Activated naive CD4-positive, alpha-beta T cell treated with anti-CD3 and anti-CD28 coated beads, Interleukin-2, amount 50 U/mL, for 24 hours (primary cell): ENCODE results near the gene GRID1.

Experiments used
- H3K27ac Mint-ChIP-seq: one replicate; pipeline ENCODE4 v1.8.0; 2021; ENCODE audit warnings: mild to moderate bottlenecking, mixed read lengths
- H3K27me3 Mint-ChIP-seq: one replicate; pipeline ENCODE4 v1.8.0; 2021; ENCODE audit warnings: mixed read lengths
- H3K36me3 Mint-ChIP-seq: one replicate; pipeline ENCODE4 v1.8.0; 2021; ENCODE audit warnings: mixed read lengths
- H3K4me1 Mint-ChIP-seq: one replicate; pipeline ENCODE4 v1.8.0; 2021; ENCODE audit warnings: mixed read lengths
- H3K4me3 Mint-ChIP-seq: one replicate; pipeline ENCODE4 v1.8.0; 2021; ENCODE audit warnings: mild to moderate bottlenecking, mixed read lengths
- H3K9me3 Mint-ChIP-seq: one replicate; pipeline ENCODE4 v1.8.0; 2021; ENCODE audit warnings: mixed read lengths

GRID1 gene

DNA sequence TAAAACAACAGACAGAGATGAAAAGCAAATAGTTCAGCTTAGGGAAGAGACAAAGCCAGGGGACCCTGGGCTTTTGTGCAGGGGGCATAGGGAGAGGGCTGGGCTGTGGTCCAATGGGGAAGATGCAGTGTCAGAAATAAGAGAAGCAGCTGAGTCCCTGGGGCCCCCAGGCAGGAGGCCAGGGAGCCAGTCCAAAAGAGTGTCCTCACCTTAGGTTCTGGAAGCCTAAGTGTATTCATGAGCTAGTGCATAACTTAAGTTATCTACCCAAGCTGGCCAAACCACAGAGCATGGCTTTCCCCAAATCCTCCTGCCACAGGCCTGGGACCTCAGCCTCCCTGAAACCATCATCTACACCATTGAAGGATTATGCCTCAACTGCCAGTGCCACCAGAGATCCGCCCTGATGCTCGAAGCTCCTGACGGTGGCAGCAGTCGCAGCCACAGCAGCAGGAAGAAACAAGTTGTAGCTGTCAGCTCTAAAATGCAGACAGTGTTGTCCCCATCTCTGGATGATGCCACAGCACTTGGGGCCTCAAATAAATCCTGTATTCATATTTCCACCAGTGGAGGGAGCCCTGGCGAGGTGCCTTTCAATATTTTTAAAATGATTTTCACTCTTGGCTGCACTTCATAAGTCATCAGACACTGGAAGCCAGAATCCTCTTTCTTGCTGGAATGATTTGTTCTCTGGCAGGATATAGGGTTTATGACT is 574.6 kb downstream of the GRID1 start:
- no peaks in the 10 kb centered on the region for H3K36me3 Mint-ChIP-seq
- peaks cover 6% of the 10 kb centered on the region for H3K27me3 Mint-ChIP-seq
- no peak overlapping the region for H3K4me3 Mint-ChIP-seq
- H3K4me1 Mint-ChIP-seq, result peaks cover 8% of the 10 kb centered on the region
- H3K27ac Mint-ChIP-seq, result no peak overlapping the region
- no peaks in the 10 kb centered on the region for H3K9me3 Mint-ChIP-seq

DNA sequence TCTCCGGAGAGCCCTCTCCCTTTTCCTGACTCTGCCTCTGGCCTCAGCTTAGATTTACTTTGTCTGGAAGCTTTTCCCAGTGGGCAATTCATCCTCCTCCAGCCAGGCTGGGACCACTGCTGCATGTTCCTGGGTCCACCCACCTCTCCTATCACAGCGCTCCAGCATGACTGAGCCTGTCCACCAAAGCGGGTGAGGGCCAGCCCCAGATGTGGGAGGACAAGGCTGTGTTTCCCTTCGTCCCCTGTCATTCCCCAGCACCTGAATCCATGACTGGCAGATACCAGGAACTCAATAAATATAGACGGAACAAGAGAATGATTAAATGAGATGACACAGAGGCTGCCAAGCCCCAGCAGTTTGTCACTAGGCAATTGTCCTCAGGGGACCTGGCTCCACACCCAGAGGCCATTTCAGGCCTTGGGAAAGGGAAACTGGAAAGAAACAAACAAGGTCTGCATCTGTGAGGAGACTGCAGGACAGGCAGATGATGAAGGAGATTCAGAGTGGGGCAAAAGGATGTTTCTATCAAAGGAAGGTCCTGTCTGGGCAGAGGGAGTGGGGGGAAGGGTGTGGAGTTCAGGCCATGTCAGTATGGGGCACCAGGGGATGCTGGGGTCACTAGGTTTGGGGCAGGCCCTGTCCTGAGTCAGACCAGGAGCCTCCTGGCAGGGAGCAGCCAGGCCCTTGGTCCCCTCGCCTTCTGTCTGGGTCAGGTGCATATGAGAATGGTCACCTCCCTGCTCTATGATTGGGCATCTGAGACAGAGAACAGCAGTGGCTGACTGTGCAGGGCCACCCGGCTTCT is 576.4 kb downstream of the GRID1 start:
- H3K27ac Mint-ChIP-seq, result no peak overlapping the region
- H3K4me3 Mint-ChIP-seq, result no peak overlapping the region
- no peaks in the 10 kb centered on the region for H3K27me3 Mint-ChIP-seq
- H3K9me3 Mint-ChIP-seq, result no peaks in the 10 kb centered on the region
- no peaks in the 10 kb centered on the region for H3K4me1 Mint-ChIP-seq
- no peaks in the 10 kb centered on the region for H3K36me3 Mint-ChIP-seq

DNA sequence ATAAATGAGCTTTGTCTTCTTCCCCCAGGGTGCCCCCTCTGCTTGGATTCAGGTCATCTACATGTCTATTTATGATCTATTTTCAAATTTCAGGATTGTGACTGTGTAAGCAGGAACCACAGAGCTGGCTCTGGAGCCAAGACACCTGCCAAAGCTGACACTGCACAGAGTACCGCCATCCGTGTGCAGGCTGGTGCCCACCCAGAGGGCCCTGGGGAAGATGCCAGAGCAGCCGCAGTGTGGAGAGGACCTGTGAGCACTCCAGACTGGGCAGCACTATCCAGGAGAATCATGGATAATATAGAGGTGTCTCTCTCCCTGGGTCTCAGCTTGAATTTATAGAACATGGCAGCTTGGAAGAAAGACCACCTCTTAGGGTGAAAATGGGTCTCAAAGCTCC is 577.5 kb downstream of the GRID1 start:
- no peaks in the 10 kb centered on the region for H3K4me1 Mint-ChIP-seq
- H3K4me3 Mint-ChIP-seq, result no peak overlapping the region
- H3K36me3 Mint-ChIP-seq, result no peaks in the 10 kb centered on the region
- H3K9me3 Mint-ChIP-seq, result no peaks in the 10 kb centered on the region
- H3K27ac Mint-ChIP-seq, result no peak overlapping the region
- no peaks in the 10 kb centered on the region for H3K27me3 Mint-ChIP-seq

DNA sequence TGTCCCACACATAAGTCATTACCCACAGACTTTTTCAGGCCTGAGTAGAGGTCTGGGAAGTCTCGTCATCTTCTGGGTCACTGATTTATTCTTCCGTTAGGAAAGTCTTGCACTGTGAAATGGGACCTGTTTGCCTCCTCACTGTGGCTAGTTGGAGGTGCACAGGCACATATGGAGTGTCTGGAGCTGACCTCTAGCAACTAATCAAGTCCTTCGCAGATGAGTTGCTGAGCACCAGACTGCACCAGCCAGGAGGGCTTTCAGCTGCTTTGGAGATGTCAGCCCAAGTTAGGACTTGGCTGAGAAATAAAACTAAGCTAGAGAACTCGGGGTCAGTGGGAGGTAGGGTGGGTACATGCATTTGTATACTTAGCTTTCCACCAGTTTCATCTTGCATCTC is 578.0 kb downstream of the GRID1 start:
- Mint-ChIP-seq H3K27me3 (no peaks in the 10 kb centered on the region), H3K4me3 (no peak overlapping the region), H3K9me3 (no peaks in the 10 kb centered on the region), H3K4me1 (no peaks in the 10 kb centered on the region), H3K27ac (no peak overlapping the region), H3K36me3 (no peaks in the 10 kb centered on the region)

DNA sequence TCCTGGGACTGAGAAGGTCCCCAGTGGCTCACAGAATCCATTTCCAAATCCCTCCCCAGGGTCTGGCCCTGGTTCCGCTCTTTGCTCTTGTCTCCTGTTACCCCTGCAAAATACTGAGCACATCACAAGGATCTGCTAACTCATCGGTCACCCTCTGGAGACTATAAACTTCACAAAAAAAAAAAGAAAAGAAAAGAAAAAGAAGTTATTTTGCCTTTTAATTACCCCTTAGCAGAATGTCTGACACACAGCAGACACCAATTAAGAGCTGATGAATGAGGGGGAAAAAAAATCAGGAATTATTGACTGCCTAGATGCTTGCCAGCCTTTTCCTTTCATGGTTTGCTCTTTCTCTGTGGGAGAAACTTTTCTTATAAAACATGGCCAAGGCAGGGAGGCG is 578.7 kb downstream of the GRID1 start:
- no peaks in the 10 kb centered on the region for H3K27me3 Mint-ChIP-seq
- no peaks in the 10 kb centered on the region for H3K9me3 Mint-ChIP-seq
- no peak overlapping the region for H3K27ac Mint-ChIP-seq
- H3K36me3 Mint-ChIP-seq, result no peaks in the 10 kb centered on the region
- no peaks in the 10 kb centered on the region for H3K4me1 Mint-ChIP-seq
- no peak overlapping the region for H3K4me3 Mint-ChIP-seq

DNA sequence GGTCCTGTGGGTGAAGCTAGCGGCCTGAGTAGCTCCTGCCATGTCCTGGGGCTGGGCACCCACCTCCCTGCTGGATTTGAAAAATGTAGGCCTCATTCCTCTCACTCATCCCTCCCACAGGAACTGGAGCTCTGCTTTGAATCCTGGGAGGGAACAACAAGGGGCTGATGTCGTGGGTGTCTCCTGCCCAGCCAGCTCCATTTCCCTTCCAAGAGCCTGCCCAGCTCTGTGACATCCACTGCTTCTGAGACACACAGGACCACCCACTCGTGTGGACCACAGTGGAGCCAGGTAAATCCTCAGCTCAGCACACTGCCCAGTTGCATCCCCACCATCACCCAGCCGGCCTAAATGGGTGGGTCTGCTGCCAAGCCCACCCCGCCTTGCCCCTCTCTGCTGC is 579.2 kb downstream of the GRID1 start:
- no peaks in the 10 kb centered on the region for H3K27me3 Mint-ChIP-seq
- no peaks in the 10 kb centered on the region for H3K4me1 Mint-ChIP-seq
- H3K4me3 Mint-ChIP-seq, result no peak overlapping the region
- H3K9me3 Mint-ChIP-seq, result no peaks in the 10 kb centered on the region
- H3K36me3 Mint-ChIP-seq, result no peaks in the 10 kb centered on the region
- no peak overlapping the region for H3K27ac Mint-ChIP-seq

DNA sequence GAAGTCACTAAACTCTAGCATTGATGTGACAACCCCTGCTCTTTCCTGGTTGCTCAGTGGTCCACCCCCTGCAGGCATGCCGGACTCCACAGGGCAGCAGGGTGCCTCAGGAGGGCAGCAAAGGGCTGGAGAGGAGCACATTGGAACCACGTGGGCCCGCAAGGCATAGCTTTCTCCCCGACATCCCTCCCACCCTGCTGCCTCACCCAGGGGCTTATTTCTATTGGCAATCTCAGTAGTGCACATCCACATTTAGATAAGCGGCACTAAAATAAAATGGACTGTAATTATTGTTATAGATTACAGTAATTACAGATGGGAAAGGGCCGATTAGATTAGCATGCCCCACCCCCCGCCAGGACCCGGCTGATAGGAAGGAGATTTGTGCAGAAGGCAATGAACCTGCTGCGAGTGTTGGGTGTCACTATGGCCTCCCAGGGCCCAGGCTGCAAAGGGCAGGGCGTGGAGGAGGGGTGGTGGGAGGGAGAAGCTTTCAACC is 580.1 kb downstream of the GRID1 start:
- Mint-ChIP-seq H3K36me3 (no peaks in the 10 kb centered on the region), H3K27ac (no peak overlapping the region), H3K4me1 (no peaks in the 10 kb centered on the region), H3K9me3 (no peaks in the 10 kb centered on the region), H3K27me3 (no peaks in the 10 kb centered on the region), H3K4me3 (no peak overlapping the region)

DNA sequence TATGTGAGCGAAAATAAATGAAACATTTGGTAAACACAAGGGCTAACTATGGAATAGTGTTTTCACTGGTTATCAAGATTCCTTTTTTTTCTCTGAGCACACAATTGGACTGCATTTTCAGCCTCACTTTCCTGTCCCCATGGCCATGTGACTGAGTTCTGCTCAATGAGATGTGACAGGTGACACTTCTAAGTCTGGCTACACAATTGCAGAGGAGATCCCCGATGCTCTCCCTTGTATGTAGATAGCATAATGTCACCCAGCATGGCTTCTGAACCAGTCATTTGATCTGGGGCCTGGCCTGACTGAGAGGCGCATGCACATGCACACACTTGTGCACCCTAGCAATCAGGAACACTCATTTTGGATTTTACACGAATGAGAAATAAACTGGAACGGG is 581.8 kb downstream of the GRID1 start:
- Mint-ChIP-seq H3K36me3 (no peaks in the 10 kb centered on the region), H3K27ac (no peak overlapping the region), H3K4me1 (no peaks in the 10 kb centered on the region), H3K27me3 (no peaks in the 10 kb centered on the region), H3K4me3 (no peak overlapping the region), H3K9me3 (no peaks in the 10 kb centered on the region)

DNA sequence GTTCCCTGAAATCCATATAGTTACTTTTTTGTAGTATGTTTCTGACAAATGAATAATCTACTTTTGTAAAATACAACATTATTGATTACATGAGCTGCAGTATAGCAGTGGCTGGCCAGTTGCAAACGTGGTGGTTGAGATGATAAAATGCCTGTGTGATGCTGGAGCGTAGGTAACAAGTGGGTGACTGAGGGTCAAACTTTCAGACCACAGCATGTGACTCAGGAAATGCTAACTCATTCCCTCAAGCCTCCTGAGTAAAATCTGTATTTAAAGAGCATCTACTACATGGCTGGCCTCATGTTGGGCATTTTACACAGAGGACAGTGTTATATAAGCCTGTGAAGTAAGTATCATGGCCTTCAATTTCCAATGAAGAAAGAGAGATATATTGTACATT is 585.2 kb downstream of the GRID1 start:
- no peak overlapping the region for H3K4me3 Mint-ChIP-seq
- no peaks in the 10 kb centered on the region for H3K4me1 Mint-ChIP-seq
- no peak overlapping the region for H3K27ac Mint-ChIP-seq
- no peaks in the 10 kb centered on the region for H3K36me3 Mint-ChIP-seq
- H3K9me3 Mint-ChIP-seq, result no peaks in the 10 kb centered on the region
- no peaks in the 10 kb centered on the region for H3K27me3 Mint-ChIP-seq

DNA sequence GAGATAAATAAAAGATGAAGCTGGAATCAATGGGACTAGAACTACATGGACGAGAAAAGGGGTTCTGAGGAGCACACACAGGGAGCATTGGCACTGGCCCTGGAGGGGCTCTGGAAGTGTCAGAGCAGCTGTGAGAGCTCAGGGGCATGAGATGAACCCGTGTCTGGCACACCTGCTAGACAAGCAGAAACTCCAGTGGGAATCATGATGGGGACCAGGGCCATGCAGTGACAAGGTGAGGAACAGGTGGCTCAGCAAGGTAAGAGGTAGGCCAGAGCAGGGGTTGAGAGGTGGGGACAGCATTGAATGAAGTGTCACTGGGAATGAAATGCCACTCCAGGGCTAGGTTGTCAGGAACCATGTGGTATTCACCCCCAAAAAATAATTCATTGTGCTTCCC is 588.5 kb downstream of the GRID1 start:
- Mint-ChIP-seq H3K27ac (no peak overlapping the region), H3K36me3 (no peaks in the 10 kb centered on the region), H3K4me3 (no peak overlapping the region), H3K9me3 (no peaks in the 10 kb centered on the region), H3K27me3 (no peaks in the 10 kb centered on the region), H3K4me1 (no peaks in the 10 kb centered on the region)

DNA sequence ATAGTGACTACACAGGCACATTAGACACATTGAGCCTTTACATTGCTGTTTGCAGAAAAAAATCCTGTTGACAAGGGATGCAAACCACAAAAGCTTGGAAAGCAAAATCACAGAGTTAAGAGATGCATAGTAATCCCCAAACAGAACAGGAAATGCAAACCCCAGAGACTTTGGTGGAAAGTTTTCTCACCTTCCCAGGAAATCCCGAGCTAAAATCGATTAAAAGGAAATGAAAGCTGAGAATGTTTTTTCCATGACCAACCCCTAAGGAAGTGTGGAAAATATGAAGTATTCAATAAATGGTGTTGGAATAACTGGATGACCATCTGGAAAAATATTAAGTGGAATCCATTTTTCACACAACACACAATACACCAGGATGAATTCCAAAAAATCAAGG is 598.7 kb downstream of the GRID1 start:
- Mint-ChIP-seq H3K27me3 (peaks cover 2% of the 10 kb centered on the region), H3K9me3 (peaks cover 9% of the 10 kb centered on the region), H3K4me1 (no peaks in the 10 kb centered on the region), H3K27ac (no peak overlapping the region), H3K36me3 (no peaks in the 10 kb centered on the region), H3K4me3 (no peak overlapping the region)

DNA sequence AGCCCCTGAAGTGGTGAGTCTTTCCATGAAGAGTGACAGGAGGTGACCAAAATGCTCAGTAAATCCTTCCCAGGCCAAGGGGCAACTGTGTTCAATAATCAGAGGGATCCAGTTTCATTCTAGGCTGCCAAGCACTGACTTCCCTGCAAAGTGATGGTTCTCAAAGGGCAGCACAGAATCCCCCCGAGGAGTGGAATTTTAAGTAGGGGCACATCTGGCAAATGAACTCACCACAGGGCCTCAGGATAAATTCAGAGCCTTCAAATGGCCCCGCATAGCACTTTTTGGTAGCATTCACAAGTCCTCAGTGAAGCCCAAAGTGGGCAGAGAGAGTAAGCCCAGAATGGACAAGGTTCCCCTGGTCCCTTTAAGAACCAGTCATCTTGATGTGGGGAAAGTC is 602.5 kb downstream of the GRID1 start:
- H3K9me3 Mint-ChIP-seq, result peaks cover 7% of the 10 kb centered on the region
- H3K36me3 Mint-ChIP-seq, result no peaks in the 10 kb centered on the region
- no peaks in the 10 kb centered on the region for H3K4me1 Mint-ChIP-seq
- peaks cover 3% of the 10 kb centered on the region for H3K27me3 Mint-ChIP-seq
- no peak overlapping the region for H3K4me3 Mint-ChIP-seq
- H3K27ac Mint-ChIP-seq, result no peak overlapping the region

DNA sequence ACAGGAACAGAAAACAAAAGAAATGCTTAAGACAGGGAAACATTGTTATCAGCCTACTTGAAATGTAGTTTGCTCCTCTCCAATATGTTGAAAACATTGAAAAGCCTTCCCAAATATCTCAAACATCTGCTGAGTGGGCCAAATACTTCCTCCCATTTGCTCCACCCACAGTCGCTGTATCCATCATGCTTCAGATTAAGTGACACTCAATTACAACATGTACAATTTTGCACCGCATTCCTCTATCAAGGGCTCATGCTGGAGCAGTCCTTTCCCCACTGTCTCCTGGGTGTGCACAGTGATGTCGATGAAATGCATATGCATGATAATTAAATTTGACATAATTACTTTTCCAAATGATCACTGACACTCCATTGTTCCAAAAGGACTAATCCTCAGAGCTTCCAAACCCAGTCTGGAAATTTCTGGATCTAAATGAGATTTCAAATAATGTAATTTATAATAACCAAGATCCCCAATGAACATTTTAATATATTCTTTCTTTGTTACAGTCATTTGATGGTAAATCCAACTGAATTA is 604.6 kb downstream of the GRID1 start:
- Mint-ChIP-seq H3K36me3 (no peaks in the 10 kb centered on the region), H3K4me3 (no peak overlapping the region), H3K27ac (no peak overlapping the region), H3K4me1 (no peaks in the 10 kb centered on the region), H3K9me3 (no peaks in the 10 kb centered on the region), H3K27me3 (peaks cover 4% of the 10 kb centered on the region)

DNA sequence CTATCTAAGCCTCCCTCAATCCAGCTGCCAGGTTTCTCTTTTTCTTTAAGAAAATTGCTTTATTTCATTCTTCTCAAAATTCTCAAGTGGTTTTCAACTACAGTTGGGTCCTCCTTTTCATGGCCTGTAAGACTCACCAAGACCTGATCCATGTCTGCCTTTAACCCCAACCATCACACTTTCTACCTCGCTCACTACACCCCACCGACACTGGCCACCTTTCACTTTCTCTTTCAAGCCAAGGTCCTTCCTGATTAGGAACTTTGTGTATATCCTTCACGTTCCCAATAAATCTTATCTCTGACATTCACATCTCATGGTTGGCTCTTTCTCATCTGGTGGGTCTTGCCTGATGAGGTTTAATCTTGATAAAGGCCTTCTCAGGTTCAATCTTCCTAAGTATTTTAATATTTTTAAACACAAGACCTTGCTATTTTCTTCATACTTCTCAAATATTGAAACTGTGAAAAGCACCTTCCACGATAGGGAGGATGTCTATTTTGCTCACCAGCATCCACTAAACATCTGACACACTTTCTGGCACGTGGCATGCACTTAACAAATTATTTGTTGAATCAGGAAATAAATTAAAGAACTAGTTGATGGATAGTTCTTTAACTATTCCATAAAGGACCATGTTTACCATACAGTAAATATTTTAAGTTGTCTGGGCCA is 624.8 kb downstream of the GRID1 start:
- Mint-ChIP-seq H3K9me3 (no peaks in the 10 kb centered on the region), H3K27me3 (peaks cover 2% of the 10 kb centered on the region), H3K27ac (peak overlapping the region; percentile 9), H3K4me1 (peaks cover 7% of the 10 kb centered on the region), H3K36me3 (no peaks in the 10 kb centered on the region), H3K4me3 (peak overlapping the region; percentile 43)

DNA sequence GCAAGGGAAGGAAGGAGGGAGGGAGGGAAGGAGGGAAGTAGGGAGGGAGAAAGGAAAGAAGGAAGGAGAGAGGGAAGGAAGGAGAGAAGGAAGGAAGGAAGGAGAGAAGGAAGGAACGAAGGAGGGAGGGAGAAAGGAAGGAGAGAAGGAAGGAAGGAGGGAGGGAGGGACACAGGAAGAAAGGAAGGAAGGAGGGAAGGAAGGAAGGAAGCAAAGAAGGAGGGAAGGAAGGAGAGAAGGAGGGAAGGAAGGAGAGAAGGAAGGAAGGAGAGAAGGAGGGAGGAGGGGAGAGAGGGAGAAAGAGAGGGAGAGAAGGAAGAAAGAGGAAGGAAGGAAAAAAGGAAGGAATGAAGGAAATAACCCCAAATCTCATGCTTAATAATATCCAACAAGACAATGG is 630.6 kb downstream of the GRID1 start:
- Mint-ChIP-seq H3K9me3 (no peaks in the 10 kb centered on the region), H3K36me3 (no peaks in the 10 kb centered on the region), H3K4me1 (no peaks in the 10 kb centered on the region), H3K4me3 (no peak overlapping the region), H3K27me3 (no peaks in the 10 kb centered on the region), H3K27ac (no peak overlapping the region)

DNA sequence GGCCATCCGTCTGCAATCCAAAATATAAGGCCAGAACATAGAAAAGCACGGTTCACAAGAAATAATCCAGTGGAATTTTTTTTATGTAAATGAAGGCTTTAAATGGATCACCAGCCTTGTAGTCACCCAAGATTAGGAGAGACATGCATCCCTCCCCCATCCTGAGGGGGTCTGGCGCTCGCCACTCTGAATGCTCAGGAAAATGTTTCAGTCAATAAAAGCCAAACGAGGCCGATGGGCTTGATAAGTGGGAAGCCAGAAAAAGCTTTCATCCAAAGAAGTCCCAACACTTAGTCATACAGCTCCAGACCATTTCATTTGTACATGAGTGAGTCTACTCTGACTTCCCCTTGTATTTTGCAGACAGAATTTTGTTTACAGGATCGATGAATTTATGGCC is 631.8 kb downstream of the GRID1 start:
- no peak overlapping the region for H3K4me3 Mint-ChIP-seq
- H3K4me1 Mint-ChIP-seq, result no peaks in the 10 kb centered on the region
- no peak overlapping the region for H3K27ac Mint-ChIP-seq
- H3K27me3 Mint-ChIP-seq, result no peaks in the 10 kb centered on the region
- H3K9me3 Mint-ChIP-seq, result no peaks in the 10 kb centered on the region
- H3K36me3 Mint-ChIP-seq, result no peaks in the 10 kb centered on the region
